Panc1 (cell line): ENCODE measurements around the gene GTF3C5. TPM values are rescaled to one million over a fixed set of nuclear protein-coding genes. Genes with fewer than 3 reads are reported as not detected.

ENCODE experiments used
- ATAC-seq: fragments of 200-7000 bp; cut with Tn5 transposase; 2 replicates; pipeline ENCODE4 v1.9.1; 2020; ENCODE audit warnings: mild to moderate bottlenecking, moderate library complexity
- BruUV-seq: library from RNA; stranded (reverse); fragments of 400-500 nt; replicated peaks from 2 replicates; lab custom pipeline; 2021; lab: Mats Ljungman, UMichigan
- CTCF ChIA-PET: fragments of 300-600 bp; sonication (Branson Sonifier 250); formaldehyde crosslinking; loops from one replicate; lab custom pipeline; 2022; ENCODE audit warnings: antibody characterized with exemption; lab: Charles Lee
- POLR2A ChIA-PET: fragments of 300-600 bp; sonication (Branson Sonifier 250); formaldehyde crosslinking; loops from one replicate; lab custom pipeline; 2022; ENCODE audit warnings: antibody characterized with exemption; lab: Charles Lee
- DNase-seq: peaks from one replicate; pipeline ENCODE4 v3.0.0-alpha.2; 2010; ENCODE audit warnings: low read depth, low spot score
- H3K27ac ChIP-seq: 2 replicates; pipeline ENCODE4 v1.5.1; 2011; ENCODE audit warnings: mild to moderate bottlenecking, low read length, inconsistent platforms
- H3K27me3 ChIP-seq: fragments of 200-500 bp; sonication (Bioruptor generic); 2 replicates; pipeline ENCODE4 v1.6.0; 2014; ENCODE audit warnings: low read length, inconsistent platforms; ENCODE audit not compliant: control insufficient read depth, insufficient read depth
- H3K36me3 ChIP-seq: fragments of 200-500 bp; sonication (Bioruptor generic); 2 replicates; pipeline ENCODE4 v1.5.1; 2014; ENCODE audit warnings: inconsistent platforms, mild to moderate bottlenecking, low read length, moderate library complexity; ENCODE audit not compliant: control insufficient read depth, insufficient read depth
- H3K4me1 ChIP-seq: 2 replicates; pipeline ENCODE4 v1.5.1; 2011; ENCODE audit warnings: inconsistent platforms, mild to moderate bottlenecking, low read length, moderate library complexity; ENCODE audit not compliant: control insufficient read depth, insufficient read depth
- H3K4me3 ChIP-seq, 2 experiments: 2 replicates each; pipeline ENCODE4 v1.5.1; 2011 to 2012; ENCODE audit warnings: low read depth in 2 of 2, low read length in 2 of 2, mild to moderate bottlenecking in 2 of 2, inconsistent platforms in 1 of 2, moderate library complexity in 1 of 2
- H3K9me3 ChIP-seq: fragments of 200-500 bp; sonication (Bioruptor generic); 2 replicates; pipeline ENCODE4 v1.5.1; 2014; ENCODE audit warnings: low read depth, mild to moderate bottlenecking, inconsistent platforms, low read length, moderate library complexity; ENCODE audit not compliant: control insufficient read depth, insufficient read depth
- CTCF ChIP-seq: fragments of 450-650 bp; IDR thresholded peaks from 2 replicates; pipeline ENCODE4 v1.5.1; 2017; ENCODE audit warnings: mild to moderate bottlenecking
- POLR2AphosphoS5 ChIP-seq: IDR thresholded peaks from 2 replicates; pipeline ENCODE4 v1.6.1; 2012; ENCODE audit warnings: mild to moderate bottlenecking, low read depth, low read length, moderate library complexity
- SIN3A ChIP-seq: IDR thresholded peaks from 2 replicates; pipeline ENCODE4 v1.6.1; 2012; ENCODE audit warnings: low read depth, mild to moderate bottlenecking, low read length, moderate library complexity, borderline replicate concordance; ENCODE audit not compliant: insufficient read depth
- TCF7L2 ChIP-seq: IDR thresholded peaks from 2 replicates; pipeline ENCODE4 v1.6.1; 2011; ENCODE audit warnings: mild to moderate bottlenecking, low read depth, low read length, inconsistent platforms
- in situ Hi-C: cut with HindIII; loops from 2 replicates; pipeline ENCODE4 v1.10.0; 2016; ENCODE audit warnings: low sequenced_read_pairs, low pct_unique_long_range_greater_than_20kb
- intact Hi-C: fragments of 100-400 bp; cut with micrococcal nuclease; formaldehyde crosslinking; loops from one replicate; pipeline ENCODE4 v1.10.0; 2022; ENCODE audit not compliant: unreplicated experiment
- total RNA-seq: library from RNA; stranded (reverse); gene quantifications from one replicate; pipeline ENCODE4 v1.2.1, GENCODE V29; 2021; ENCODE audit not compliant: unreplicated experiment
- TF ChIP-seq, protein P1 (sequence below), 2 experiments: IDR thresholded peaks; 2 replicates each; pipeline ENCODE4 v1.6.1; 2011 to 2012; ENCODE audit warnings: low read depth in 2 of 2, control low read depth in 1 of 2, low read length in 1 of 2, mild to moderate bottlenecking in 1 of 2, moderate library complexity in 1 of 2; ENCODE audit not compliant: insufficient read depth in 1 of 2

GTF3C5 gene
- total RNA-seq, 1 experiment from 2014 or later, result 47.7 TPM

DNA sequence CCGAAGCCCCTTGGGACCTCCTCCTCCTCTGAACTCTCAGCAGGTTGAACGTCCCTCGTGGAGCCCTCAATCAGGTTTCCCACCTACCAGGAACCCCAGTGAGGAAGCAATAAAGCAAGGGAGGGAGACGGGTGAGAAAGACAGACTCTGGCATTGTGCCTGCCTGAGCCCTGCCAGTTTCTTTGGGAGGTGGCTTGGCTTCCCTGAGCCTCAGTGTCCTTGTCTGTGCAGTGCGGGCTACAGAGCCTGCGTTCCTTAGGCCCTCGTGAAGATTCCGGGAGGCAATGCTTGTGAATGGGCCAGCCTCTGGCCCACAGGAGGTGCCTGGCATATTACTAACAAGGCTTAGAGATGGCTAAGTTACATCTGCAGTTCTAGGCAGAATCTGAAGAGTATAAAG is 11.9 kb downstream of the GTF3C5 start:
- Histone ChIP-seq H3K27ac (no peak overlapping the region), H3K9me3 (no peaks in the 10 kb centered on the region), H3K4me1 (no peaks in the 10 kb centered on the region), H3K36me3 (no peaks in the 10 kb centered on the region; the same call in 1 of the 2 replicates), H3K4me3 (no peak overlapping the region), H3K27me3 (no peaks in the 10 kb centered on the region)
- POLR2A ChIA-PET, result no interaction called here
- intact Hi-C loops (loop anchor here (10.0 kb wide), 1 partner anchor 102 kb away; no protein-coding TSS in a partner anchor), in situ Hi-C loops (no loop called here)
- no peak for DNase-seq
- no peak for TF ChIP-seq TCF7L2
- no peak for TF ChIP-seq CTCF
- no peak for TF ChIP-seq POLR2AphosphoS5
- no peak for TF ChIP-seq SIN3A
- TF ChIP-seq, protein P1, sequence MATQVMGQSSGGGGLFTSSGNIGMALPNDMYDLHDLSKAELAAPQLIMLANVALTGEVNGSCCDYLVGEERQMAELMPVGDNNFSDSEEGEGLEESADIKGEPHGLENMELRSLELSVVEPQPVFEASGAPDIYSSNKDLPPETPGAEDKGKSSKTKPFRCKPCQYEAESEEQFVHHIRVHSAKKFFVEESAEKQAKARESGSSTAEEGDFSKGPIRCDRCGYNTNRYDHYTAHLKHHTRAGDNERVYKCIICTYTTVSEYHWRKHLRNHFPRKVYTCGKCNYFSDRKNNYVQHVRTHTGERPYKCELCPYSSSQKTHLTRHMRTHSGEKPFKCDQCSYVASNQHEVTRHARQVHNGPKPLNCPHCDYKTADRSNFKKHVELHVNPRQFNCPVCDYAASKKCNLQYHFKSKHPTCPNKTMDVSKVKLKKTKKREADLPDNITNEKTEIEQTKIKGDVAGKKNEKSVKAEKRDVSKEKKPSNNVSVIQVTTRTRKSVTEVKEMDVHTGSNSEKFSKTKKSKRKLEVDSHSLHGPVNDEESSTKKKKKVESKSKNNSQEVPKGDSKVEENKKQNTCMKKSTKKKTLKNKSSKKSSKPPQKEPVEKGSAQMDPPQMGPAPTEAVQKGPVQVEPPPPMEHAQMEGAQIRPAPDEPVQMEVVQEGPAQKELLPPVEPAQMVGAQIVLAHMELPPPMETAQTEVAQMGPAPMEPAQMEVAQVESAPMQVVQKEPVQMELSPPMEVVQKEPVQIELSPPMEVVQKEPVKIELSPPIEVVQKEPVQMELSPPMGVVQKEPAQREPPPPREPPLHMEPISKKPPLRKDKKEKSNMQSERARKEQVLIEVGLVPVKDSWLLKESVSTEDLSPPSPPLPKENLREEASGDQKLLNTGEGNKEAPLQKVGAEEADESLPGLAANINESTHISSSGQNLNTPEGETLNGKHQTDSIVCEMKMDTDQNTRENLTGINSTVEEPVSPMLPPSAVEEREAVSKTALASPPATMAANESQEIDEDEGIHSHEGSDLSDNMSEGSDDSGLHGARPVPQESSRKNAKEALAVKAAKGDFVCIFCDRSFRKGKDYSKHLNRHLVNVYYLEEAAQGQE (IDR thresholded peaks at IDR 0.05; ENCODE audit: insufficient read depth in 1 of 2, low read depth in 2 of 2, low read length in 1 of 2), result no peak
- no peak for ATAC-seq
- CTCF ChIA-PET, result no interaction called here
- no TSS peak for BruUV-seq

- H3K36me3 ChIP-seq, result no peaks in the 10 kb centered on the region; the same call in 1 of the 2 replicates
- H3K4me1 ChIP-seq, result no peaks in the 10 kb centered on the region
- in situ Hi-C loops (no loop called here), intact Hi-C loops (loop anchor here (10.0 kb wide), 1 partner anchor 101 kb away; no protein-coding TSS in a partner anchor)
- ChIA-PET CTCF (no interaction called here), POLR2A (no interaction called here)
- ATAC-seq, result no peak
- no peaks in the 10 kb centered on the region for H3K9me3 ChIP-seq
- BruUV-seq, result no TSS peak
- no peak overlapping the region for H3K27ac ChIP-seq
- H3K4me3 ChIP-seq, result no peak overlapping the region
- H3K27me3 ChIP-seq, result no peaks in the 10 kb centered on the region
- TF ChIP-seq SIN3A (no peak), CTCF (no peak), POLR2AphosphoS5 (no peak), TCF7L2 (no peak)
- TF ChIP-seq, protein P1 (IDR thresholded peaks at IDR 0.05; ENCODE audit: insufficient read depth in 1 of 2, low read depth in 2 of 2, low read length in 1 of 2), result no peak
- DNase-seq, result no peak
Observed at GRCh38 chr9:133043449-133044035, 12.7 kb downstream of the GTF3C5 start.
